Measurements from ENCODE around the gene LYPD6B.

DNA sequence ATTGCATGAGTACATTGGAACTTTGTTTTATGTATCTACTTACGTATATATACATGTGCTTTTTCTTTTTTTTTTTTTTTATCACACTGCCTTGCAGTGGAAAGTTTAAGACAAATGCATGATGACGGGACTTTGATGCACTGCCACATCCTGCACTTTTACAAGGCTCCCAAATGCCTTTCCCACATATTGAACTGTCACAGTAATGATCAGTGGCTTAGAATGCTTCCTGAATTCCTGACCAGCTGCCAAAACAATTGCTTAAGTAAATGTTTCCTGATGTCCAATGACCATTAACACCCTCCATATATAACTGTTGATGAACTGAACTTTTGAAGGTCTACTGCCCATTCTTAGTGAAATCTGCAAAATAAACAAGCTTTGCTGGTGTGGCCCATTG lies 60.2 kb downstream of the LYPD6B start:
- no peak for TF ChIP-seq CTCF (IDR thresholded peaks at IDR 0.05)
- no peak for TF ChIP-seq MAX (IDR thresholded peaks at IDR 0.05; ENCODE audit: low read depth)
- TF ChIP-seq MEF2A (IDR thresholded peaks at IDR 0.05; ENCODE audit: borderline replicate concordance, low read depth), result no peak
- no peak for TF ChIP-seq USF2 (IDR thresholded peaks at IDR 0.05; ENCODE audit: borderline replicate concordance, low read depth, low read length)

Measured in SK-N-SH (cell line).